Lower lobe of right lung (tissue), 2 donors: ENCODE data around the gene SIAE. TPM values are rescaled to one million over a fixed set of nuclear protein-coding genes. Genes with fewer than 3 reads are reported as not detected.

Experiments used
- ATAC-seq, 2 donors: fragments of 200-7000 bp; cut with Tn5 transposase; one replicate each; pipeline ENCODE4 v1.9.1; 2020 to 2022; ENCODE audit warnings: mild to moderate bottlenecking in 2 of 2, moderate library complexity in 2 of 2
- DNase-seq: peaks from one replicate; pipeline ENCODE4 v3.0.0-alpha.2; 2020
- H3K27ac ChIP-seq: fragments of 200-600 bp; one replicate; pipeline ENCODE4 v1.8.0; 2022
- H3K27me3 ChIP-seq: fragments of 200-600 bp; one replicate; pipeline ENCODE4 v1.8.0; 2022; ENCODE audit warnings: low read depth
- H3K36me3 ChIP-seq: fragments of 200-600 bp; one replicate; pipeline ENCODE4 v1.8.0; 2022; ENCODE audit warnings: mild to moderate bottlenecking
- H3K4me1 ChIP-seq: fragments of 200-600 bp; one replicate; pipeline ENCODE4 v1.8.0; 2022
- H3K4me3 ChIP-seq: fragments of 200-600 bp; one replicate; pipeline ENCODE4 v1.8.0; 2022; ENCODE audit warnings: mild to moderate bottlenecking
- H3K9me3 ChIP-seq: fragments of 200-600 bp; one replicate; pipeline ENCODE4 v1.8.0; 2022
- CTCF ChIP-seq: fragments of 200-600 bp; IDR thresholded peaks from one replicate; pipeline ENCODE4 v1.8.0; 2022; ENCODE audit warnings: antibody characterized with exemption, mild to moderate bottlenecking
- intact Hi-C: fragments of 100-400 bp; cut with DNase I; formaldehyde crosslinking; loops from one replicate; pipeline ENCODE4 v1.11.0; 2022
- total RNA-seq: library from RNA; stranded (reverse); fragmentation: NEBNext Ultra II Directional; extraction: Animal tissue kit (Norgen Biotek cat#: 25700); gene quantifications from one replicate; pipeline ENCODE4 v1.2.1, GENCODE V29; 2021
- donor health status: DM: no; HTN: yes; CAD: no; lungs with severe emphysema.

Gene SIAE
- total RNA-seq, 1 donor from 2014 or later, result 41.4 TPM

DNA sequence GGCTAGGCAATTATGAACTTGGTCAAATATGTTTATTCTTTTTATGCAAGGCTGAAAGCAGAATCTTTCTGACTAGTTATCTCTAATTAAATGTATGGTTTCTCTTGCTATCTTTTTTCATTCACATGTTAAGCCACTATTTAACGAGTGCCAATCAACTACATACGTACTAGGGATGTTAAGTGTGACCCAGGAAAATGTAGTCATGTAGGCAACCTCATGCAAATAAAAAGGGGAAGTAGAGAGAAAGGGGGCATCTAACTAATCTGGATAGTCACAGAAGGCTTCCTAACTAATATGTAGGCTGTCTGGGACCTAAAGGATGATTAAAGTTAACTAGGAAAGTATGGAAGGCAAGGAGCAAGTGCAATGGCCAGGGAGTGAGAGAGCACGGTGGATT is 27.4 kb downstream of the SIAE start:
- TF ChIP-seq CTCF, result no peak
- peaks cover 7% of the 10 kb centered on the region for H3K4me1 ChIP-seq
- intact Hi-C loops, result no loop called here
- no peak overlapping the region for H3K4me3 ChIP-seq
- ATAC-seq (no peak), DNase-seq (no peak)
- no peak overlapping the region for H3K27ac ChIP-seq
- no peaks in the 10 kb centered on the region for H3K9me3 ChIP-seq
- peaks cover 24% of the 10 kb centered on the region for H3K36me3 ChIP-seq
- H3K27me3 ChIP-seq, result no peaks in the 10 kb centered on the region

DNA sequence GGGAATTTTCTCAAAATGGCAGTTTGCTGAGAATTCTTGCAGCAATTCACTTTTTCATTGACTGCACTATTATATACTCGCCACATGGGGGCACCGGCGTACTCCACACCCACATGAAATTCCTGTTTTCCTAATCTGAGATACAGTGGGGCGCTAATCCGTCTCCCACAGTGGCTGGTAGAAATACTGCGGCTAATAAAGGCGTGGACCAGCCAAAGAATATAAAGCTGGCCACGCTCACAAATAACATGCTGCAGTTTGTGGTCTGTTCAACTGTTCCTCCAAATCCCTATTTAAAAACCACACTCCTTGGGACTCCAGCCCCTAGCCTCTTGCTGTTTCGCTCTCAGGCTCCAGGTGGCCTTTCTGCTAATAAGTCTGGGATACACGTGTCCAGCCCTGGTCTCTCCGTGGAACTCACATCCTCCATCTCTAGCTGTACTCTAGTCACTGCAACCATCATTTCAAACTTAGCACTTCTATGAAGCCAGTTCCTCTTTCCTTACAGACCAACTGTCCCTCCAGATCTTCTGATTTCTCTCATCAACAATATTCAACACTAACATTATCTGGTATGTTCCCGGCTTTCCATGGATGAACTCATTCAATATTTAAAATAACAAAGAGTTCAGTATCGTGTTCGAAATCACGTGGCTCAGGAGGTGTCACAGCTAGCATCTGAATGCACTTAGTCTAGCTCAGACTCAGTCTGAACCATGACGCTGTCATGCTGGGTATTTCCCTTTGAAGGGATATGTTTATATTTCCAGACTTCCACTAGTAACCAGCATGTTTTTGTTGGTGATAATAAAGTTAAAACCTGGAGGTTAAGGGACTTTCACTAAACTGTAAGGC is 28.9 kb downstream of the SIAE start:
- no peak overlapping the region for H3K4me3 ChIP-seq
- DNase-seq (peak; percentile 51), ATAC-seq (peak; percentile 88 to 91)
- no peaks in the 10 kb centered on the region for H3K9me3 ChIP-seq
- TF ChIP-seq CTCF, result peak; percentile 85
- intact Hi-C loops, result no loop called here
- H3K36me3 ChIP-seq, result peaks cover 28% of the 10 kb centered on the region
- no peaks in the 10 kb centered on the region for H3K27me3 ChIP-seq
- no peak overlapping the region for H3K27ac ChIP-seq
- H3K4me1 ChIP-seq, result peaks cover 7% of the 10 kb centered on the region

DNA sequence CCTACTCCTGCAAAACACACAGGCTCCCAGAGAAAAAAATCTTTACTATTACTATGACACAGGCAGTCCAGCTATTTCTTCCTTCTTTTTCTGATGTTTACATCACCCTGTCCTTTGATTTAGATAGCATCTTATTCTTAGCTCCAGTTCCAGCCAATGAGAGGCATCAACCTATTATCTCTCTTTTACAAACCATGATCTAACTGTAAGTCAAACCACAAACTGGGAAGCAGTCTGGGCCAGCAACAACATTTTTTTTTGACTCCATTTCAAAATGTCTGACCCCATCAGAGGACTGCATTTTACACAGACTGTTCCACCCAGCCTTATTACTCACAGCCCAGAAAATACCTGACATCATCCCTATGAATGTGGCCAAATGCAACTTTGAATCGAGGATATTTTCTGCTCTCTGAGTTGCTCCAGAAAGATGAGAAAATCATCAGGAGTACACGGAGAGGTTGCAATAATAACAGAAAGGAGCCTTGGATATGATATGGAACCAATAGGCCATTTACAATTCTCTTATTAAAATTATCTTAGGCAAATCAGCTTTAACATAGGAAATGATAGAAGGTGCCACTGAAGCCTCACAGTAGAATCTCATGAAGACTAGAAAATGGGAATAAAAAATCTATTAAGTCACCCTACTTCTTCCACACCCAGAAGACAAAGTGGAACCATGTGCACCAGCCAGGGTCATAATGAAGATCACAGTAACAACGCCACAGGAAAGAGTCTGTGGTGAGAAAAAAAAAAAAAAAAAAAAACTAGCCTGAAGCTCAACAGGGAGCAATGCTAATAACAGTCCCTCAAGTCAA is 29.7 kb downstream of the SIAE start:
- no peak overlapping the region for H3K27ac ChIP-seq
- TF ChIP-seq CTCF, result no peak
- ATAC-seq, result no peak

DNA sequence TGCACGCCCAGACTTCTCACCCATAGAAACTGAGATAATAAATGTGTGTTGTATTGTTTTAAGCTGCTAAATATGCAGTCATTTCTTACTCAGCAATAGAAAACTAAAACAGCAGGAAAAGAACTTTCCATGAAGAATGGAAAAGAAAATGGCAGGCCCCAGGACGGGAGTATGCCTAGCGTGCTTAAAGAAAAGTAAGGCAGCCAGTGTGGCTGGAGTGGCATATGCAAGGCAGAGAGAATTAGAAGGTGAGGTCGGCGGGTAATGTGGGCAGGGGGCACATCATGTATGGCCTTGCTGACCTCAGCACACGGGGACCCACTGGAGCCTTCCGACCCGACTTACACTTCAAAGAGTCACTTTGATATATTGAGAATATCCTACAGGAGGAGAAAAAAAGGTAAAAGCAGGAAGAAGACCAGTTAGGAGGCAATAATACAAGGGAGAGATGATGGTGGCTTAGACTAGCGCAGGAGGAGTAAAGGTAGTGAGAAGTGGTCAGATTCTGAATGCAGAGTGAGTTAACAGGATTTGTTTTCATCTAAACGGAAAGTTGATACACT is 30.4 kb downstream of the SIAE start:
- no peak overlapping the region for H3K27ac ChIP-seq
- H3K4me1 ChIP-seq, result peaks cover 7% of the 10 kb centered on the region
- DNase-seq (no peak), ATAC-seq (no peak)
- no peak for TF ChIP-seq CTCF
- no peak overlapping the region for H3K4me3 ChIP-seq
- intact Hi-C loops, result no loop called here
- H3K9me3 ChIP-seq, result no peaks in the 10 kb centered on the region
- no peaks in the 10 kb centered on the region for H3K27me3 ChIP-seq
- peaks cover 29% of the 10 kb centered on the region for H3K36me3 ChIP-seq

More for the DNA sequence above, 29.7 kb downstream of the SIAE start:
- peaks cover 7% of the 10 kb centered on the region for H3K4me1 ChIP-seq
- H3K27me3 ChIP-seq, result no peaks in the 10 kb centered on the region
- DNase-seq, result no peak
- no peaks in the 10 kb centered on the region for H3K9me3 ChIP-seq
- peaks cover 28% of the 10 kb centered on the region for H3K36me3 ChIP-seq
- H3K4me3 ChIP-seq, result no peak overlapping the region
- intact Hi-C loops, result no loop called here

GRCh38 chr11:124642628-124643027 is 30.9 kb downstream of the SIAE start:
- ATAC-seq (no peak), DNase-seq (no peak)
- intact Hi-C loops, result no loop called here
- H3K4me3 ChIP-seq, result no peak overlapping the region
- H3K36me3 ChIP-seq, result peaks cover 34% of the 10 kb centered on the region
- H3K27me3 ChIP-seq, result no peaks in the 10 kb centered on the region
- no peak overlapping the region for H3K27ac ChIP-seq
- peaks cover 7% of the 10 kb centered on the region for H3K4me1 ChIP-seq
- no peaks in the 10 kb centered on the region for H3K9me3 ChIP-seq
- TF ChIP-seq CTCF, result no peak
